GM12892 (cell line): ENCODE results near the gene CHPF2. TPM values are rescaled to one million over a fixed set of nuclear protein-coding genes. Genes with fewer than 3 reads are reported as not detected.

Experiments
- DNase-seq: peaks from one replicate; pipeline ENCODE4 v3.0.0; 2011; ENCODE audit not compliant: insufficient read length
- FAIRE-seq: peaks from 2 replicates; lab custom pipeline; 2011; peaks lifted over from hg19 to GRCh38; lab: Jason Lieb, UNC
- POLR2A ChIP-seq: IDR thresholded peaks from 2 replicates; pipeline ENCODE4 v1.6.1; 2011; ENCODE audit warnings: low read depth, low read length, control low read depth
- POLR2AphosphoS5 ChIP-seq: IDR thresholded peaks from 2 replicates; pipeline ENCODE4 v1.6.1; 2011; ENCODE audit warnings: low read depth, low read length, control low read depth
- TAF1 ChIP-seq: IDR thresholded peaks from 2 replicates; pipeline ENCODE4 v1.6.1; 2011; ENCODE audit warnings: low read depth, mild to moderate bottlenecking, control low read depth, low read length, borderline replicate concordance
- polyA plus RNA-seq: library from polyadenylated mRNA; unstranded; fragments of >200 nt; gene quantifications from one replicate; pipeline ENCODE4 v1.2.1, GENCODE V29; 2012; ENCODE audit warnings: missing spikeins, inconsistent platforms; ENCODE audit not compliant: missing spikeins

CHPF2 gene, protein sequence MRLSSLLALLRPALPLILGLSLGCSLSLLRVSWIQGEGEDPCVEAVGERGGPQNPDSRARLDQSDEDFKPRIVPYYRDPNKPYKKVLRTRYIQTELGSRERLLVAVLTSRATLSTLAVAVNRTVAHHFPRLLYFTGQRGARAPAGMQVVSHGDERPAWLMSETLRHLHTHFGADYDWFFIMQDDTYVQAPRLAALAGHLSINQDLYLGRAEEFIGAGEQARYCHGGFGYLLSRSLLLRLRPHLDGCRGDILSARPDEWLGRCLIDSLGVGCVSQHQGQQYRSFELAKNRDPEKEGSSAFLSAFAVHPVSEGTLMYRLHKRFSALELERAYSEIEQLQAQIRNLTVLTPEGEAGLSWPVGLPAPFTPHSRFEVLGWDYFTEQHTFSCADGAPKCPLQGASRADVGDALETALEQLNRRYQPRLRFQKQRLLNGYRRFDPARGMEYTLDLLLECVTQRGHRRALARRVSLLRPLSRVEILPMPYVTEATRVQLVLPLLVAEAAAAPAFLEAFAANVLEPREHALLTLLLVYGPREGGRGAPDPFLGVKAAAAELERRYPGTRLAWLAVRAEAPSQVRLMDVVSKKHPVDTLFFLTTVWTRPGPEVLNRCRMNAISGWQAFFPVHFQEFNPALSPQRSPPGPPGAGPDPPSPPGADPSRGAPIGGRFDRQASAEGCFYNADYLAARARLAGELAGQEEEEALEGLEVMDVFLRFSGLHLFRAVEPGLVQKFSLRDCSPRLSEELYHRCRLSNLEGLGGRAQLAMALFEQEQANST
- 7.5 TPM for polyA plus RNA-seq

DNA sequence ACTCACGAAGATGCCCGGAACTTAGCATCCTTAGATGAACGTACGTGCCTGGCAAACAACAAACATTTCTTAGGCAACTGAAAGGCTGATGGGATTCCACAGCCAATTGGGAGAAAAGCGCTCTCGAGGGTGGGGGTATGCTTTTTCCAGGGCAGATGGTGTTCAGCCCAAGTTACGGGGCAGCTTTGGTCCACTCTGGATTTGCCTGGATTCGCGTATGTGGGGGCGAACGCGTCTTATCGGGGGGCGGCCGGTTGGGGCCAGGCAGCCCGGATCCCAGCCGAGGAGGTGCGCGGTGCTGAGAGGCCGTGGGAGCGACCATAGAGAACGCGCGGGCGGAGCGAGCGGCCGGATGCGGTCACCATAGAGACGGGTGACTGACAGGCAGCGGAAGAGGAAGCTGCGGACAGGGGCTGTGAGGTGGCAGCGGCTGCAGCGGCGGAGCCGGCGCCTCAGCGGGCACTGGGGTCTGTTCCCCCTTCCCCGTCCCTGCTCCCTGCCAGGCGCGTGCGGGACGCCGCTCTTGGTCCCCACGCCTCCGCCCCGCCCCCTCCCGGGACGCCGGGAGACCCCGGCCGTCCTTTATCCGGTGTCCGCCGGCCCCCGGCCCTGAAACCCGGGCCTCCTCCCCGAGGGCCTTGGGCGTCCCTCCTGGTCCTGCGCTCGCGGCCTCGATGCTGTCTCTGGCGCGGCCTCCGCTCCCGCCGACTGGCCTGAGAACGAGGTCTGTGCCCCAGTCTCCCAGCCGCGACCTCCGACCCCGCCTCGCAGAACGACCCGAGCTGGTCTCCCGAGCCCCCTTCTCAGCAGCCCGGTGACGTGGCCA, at the start of gene CHPF2:
TSS of gene CHPF2 (plus strand) at position 393 of the 826 bp plus-strand sequence. CDS start 1,529 bp downstream, outside the sequence.
- peak; percentile 98 for DNase-seq
- peak; percentile 91 for FAIRE-seq
- TF ChIP-seq POLR2AphosphoS5 (peak; percentile 93), TAF1 (peak; percentile 81), POLR2A (peak; percentile 95)

DNA sequence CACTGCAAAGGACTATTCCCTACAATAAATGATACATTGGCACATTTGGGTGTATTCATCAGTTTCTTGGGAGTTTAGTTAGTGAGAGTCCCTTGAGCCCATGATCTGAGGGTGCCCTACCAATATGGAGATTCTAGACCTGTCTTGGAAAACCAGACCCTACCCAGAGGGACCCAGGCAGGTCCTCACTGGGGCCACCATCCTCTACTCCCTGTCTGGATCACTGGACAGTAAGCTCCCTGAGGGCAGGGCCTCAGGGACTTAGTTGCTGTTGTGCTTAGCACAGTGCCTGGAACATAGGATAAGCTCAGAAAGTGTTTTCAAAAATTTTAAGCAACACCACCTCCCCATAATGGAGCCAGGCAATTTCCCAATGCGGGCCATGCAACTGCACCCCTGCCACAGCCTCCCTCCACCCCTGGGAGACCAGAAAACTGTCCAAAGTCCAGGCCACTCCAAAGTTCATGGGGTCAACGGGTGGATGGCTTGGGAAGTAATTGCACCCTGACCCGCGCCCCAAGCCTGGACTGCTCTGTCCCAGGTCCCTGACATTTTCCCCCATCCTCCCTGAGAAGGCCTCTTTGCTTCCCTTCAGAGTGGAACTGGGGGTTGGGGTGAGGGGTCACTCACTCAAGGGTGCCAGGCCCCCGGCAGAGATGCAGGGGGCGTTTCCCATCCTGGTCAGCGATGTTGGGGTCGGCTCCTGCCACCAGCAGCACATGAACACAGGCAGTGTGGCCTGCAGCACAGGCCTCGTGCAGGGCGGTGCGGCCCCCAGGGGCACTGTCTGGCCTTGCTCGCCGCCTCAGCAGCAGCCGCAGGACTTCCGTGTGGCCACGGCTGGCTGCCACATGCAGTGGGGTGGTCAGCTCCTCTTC, 46.3 kb upstream of the CHPF2 start:
- TF ChIP-seq TAF1, result no peak
- TF ChIP-seq POLR2A, result no peak
- TF ChIP-seq POLR2AphosphoS5, result no peak
- DNase-seq, result no peak
- no peak for FAIRE-seq

DNA sequence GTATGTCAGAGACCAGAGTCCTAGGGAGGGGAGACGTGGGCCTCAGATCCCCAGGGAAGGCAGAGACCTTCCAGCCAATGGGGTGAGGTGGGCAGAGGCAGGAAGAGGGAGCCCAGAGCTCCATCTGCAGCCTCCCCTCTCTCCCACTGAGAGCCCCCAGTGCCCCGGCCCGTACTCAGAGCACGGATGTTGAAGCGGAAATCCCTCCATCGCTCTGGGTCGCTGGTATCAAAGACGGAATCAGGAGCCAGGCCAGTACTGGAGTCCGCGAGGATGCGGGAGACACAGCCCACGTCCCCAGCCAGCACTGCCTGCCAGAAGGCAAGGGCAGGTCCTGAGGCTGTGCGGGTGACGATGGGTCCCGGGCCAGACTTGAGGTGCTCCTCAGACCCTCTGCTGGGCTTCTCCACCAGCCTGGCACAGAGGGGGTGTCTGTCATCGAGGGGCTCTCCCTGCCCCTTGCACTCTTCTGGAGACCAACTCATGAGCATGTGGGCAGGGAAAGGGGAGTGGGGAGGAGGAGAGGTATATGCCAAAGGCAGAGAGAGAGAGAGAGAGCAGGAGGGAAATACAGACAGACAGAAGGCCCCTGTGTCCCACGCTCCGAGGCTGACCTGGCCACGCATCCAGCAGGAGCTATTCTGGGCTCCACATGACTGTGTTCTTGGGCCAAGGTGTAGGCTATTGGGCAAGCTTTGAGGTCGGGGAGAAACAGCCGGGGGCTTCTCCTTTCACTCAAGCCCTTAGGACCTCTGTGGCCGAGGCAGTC, 45.5 kb upstream of the CHPF2 start, which contains the start of gene ASB10:
TSS of gene ASB10 (minus strand) at position 611 of the 769 bp plus-strand sequence. CDS start at position 491, 120 bp downstream.
- no peak for FAIRE-seq
- TF ChIP-seq POLR2AphosphoS5 (no peak), TAF1 (no peak), POLR2A (no peak)
- no peak for DNase-seq

DNA sequence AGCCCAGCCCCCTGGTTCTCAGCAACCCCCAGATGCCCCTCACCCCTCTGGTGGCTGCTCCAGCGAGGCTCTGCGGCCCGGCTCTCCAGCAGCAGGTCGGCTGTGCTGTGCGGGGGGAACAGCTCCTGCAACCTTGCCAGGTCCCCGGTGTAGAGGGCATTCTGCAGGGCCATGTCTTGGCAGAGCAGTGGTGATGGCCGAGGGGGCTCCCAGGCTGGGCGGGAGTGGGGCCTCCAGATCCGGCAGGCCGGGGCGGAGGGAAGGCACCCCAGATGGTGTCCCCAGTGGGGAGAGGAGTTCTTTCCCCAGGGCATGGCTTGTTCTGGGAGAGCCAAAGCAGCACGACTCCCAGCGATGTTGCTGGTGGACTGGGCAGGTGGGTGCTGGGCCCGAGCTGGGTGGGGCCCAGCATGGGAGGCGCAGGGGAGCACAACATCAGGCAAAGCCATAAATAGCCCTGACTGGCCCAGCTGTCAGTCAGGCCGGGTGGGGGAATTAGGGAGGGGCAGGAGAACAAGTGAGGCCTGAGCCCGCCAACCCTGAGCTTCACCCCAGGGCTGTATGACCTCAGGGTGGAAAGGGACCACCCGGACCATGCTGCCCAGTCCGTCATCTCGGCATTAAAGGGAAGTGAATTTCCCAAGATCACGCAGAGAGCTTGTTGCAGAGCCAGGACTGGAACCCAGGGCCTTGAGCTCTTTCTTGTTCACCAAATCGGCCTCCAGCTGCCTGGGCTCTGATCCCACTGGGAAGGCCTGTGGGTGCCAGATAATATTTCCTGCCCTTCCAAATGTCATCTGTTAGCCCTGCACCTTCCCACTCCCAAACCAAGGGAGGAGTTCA, 44.7 kb upstream of the CHPF2 start:
- DNase-seq (no peak), FAIRE-seq (no peak)
- TF ChIP-seq POLR2A (no peak), POLR2AphosphoS5 (no peak), TAF1 (no peak)

DNA sequence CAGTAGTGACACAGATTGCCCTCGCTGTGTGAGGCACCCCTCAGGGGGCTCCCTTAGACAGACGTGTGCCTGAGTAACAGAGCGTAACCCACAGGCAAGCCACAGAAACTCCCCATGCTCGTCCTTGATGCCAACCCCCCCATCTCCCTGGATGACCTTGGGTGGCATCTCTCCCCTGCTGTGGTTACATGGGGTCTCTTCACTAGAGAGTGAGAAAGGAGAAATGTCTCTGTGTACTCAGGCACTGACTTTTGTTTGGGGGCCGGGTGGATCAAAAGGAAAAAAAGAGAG, 44.1 kb upstream of the CHPF2 start:
- DNase-seq (no peak), FAIRE-seq (no peak)
- no peak for TF ChIP-seq TAF1
- no peak for TF ChIP-seq POLR2AphosphoS5
- TF ChIP-seq POLR2A, result no peak

DNA sequence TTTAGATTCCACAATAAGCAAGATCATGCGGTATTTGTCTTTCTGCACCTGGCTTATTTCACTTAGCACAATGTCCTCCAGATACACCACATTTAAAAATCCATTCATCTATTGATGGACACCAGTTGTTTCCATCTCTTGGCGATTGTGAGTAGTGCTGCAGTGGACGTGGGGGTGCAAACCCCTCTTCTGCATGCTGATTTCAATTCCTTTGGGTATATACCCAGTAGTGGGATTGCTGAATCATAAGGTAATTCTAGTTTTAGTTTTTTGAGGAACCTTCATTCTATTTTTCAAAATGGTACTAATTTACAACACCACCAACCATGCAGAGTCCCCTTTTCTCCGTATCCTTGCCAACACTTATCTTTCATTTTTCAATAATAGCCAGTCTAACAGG, 43.2 kb upstream of the CHPF2 start:
- FAIRE-seq (no peak), DNase-seq (no peak)
- TF ChIP-seq POLR2AphosphoS5 (no peak), POLR2A (no peak), TAF1 (no peak)

DNA sequence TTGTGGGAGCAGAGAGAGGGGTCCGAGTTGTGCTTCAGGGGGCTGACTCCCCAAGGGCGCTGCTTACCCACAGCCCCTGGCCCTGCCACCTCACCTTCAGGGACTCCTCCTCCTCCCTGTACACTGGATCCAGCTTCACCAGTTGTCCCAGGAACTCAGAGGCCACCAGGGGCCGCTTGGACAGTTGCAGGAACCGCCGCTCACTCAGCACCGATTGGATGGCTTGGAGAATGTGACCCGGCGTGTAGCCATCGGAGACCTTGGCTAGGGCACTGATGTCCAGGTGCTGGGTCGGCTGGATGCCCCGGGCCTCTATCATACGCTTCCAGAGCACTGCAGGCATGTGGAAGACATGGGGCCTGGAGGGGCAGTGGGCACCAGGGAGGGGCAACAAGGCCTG, 40.7 kb upstream of the CHPF2 start:
- no peak for FAIRE-seq
- no peak for DNase-seq

DNA sequence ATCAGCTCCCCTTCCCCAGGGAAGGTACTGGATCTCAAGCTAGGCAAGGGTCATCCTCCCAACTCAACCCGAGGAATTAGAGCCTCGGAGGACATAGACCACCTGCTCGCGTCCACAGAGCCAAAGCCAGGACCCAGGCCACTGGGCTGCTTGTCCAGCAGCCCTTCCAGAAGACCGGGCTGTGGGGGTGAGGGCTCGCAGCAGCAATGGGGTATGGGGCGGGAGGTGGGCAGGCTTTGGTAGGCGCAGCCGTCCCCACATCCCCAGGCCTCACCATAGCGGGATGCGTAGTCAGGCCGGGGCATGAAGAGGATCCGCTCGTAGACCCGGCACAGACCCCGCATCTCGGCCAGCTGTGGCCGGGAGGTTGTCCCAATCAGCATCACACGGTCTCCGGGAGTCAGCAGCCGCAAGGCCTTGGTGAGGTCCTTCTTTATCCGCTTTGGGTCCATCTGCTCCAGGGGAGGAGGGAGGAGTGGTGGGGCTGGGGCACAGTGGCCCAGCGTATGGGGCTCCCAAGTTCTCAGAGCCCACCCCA, 40.2 kb upstream of the CHPF2 start:
- TF ChIP-seq POLR2AphosphoS5, result no peak
- no peak for TF ChIP-seq TAF1
- no peak for TF ChIP-seq POLR2A
- FAIRE-seq, result no peak

More for the DNA sequence above, 40.7 kb upstream of the CHPF2 start:
- TF ChIP-seq TAF1, result no peak
- no peak for TF ChIP-seq POLR2AphosphoS5
- TF ChIP-seq POLR2A, result no peak

More for the DNA sequence above, 40.2 kb upstream of the CHPF2 start:
- no peak for DNase-seq
